Measurements from ENCODE around the gene NFS1. TPM values are rescaled to one million over a fixed set of nuclear protein-coding genes. Genes with fewer than 3 reads are reported as not detected.
A peak's percentile ranks its signal among the peaks of the same experiment; 100 is the strongest.

Gene NFS1
- total RNA-seq, 1 experiment from 2014 or later, result 44.6 TPM

GRCh38 chr20:35619196-35620095 lies 79.7 kb downstream of the NFS1 start:
- peak overlapping the region; percentile 100 for H3K27ac Mint-ChIP-seq (ENCODE audit: unreplicated experiment)
- H3K4me1 Mint-ChIP-seq (ENCODE audit: low read depth, unreplicated experiment), result peaks cover 45% of the 10 kb centered on the region
- intact Hi-C loops (cut with micrococcal nuclease; ENCODE audit: unreplicated experiment), result loop anchor here (2.0 to 5.0 kb wide), 4 partner anchors 43 to 263 kb away; partner anchors contain the start of genes CPNE1 and RBM12
- no TSS peak for BruUV-seq (replicated peaks)
- no peaks in the 10 kb centered on the region for H3K27me3 Mint-ChIP-seq (ENCODE audit: unreplicated experiment)
- peak; percentile 60 for TF ChIP-seq CTCF (IDR thresholded peaks at IDR 0.05; ENCODE audit: unreplicated experiment)
- peaks cover 88% of the 10 kb centered on the region for H3K36me3 Mint-ChIP-seq (ENCODE audit: insufficient read depth, unreplicated experiment)
- peak overlapping the region; percentile 94 for H3K4me3 Mint-ChIP-seq (ENCODE audit: low read depth, unreplicated experiment)
- CTCF ChIA-PET, result interaction anchor here (0.6 to 2.8 kb wide), 24 partner anchors 10 to 265 kb away, joined by 3 to 11 read pairs (median 4); partner anchors contain the start of genes CPNE1, RBM12 and RBM39
- H3K9me3 Mint-ChIP-seq (ENCODE audit: low read depth, unreplicated experiment), result no peaks in the 10 kb centered on the region
- peak; percentile 96 for DNase-seq

GRCh38 chr20:35618263-35619131 lies 80.7 kb downstream of the NFS1 start:
- intact Hi-C loops (cut with micrococcal nuclease; ENCODE audit: unreplicated experiment), result loop anchor here (2.0 to 5.0 kb wide), 4 partner anchors 44 to 264 kb away; partner anchors contain the start of genes CPNE1 and RBM12
- DNase-seq, result peak; percentile 54
- no TSS peak for BruUV-seq (replicated peaks)
- Mint-ChIP-seq H3K27me3 (ENCODE audit: unreplicated experiment) (no peaks in the 10 kb centered on the region), H3K4me3 (ENCODE audit: low read depth, unreplicated experiment) (peak overlapping the region; percentile 94), H3K9me3 (ENCODE audit: low read depth, unreplicated experiment) (no peaks in the 10 kb centered on the region), H3K4me1 (ENCODE audit: low read depth, unreplicated experiment) (peaks cover 49% of the 10 kb centered on the region), H3K36me3 (ENCODE audit: insufficient read depth, unreplicated experiment) (peaks cover 90% of the 10 kb centered on the region), H3K27ac (ENCODE audit: unreplicated experiment) (peak overlapping the region; percentile 100)
- CTCF ChIA-PET, result interaction anchor here (0.6 to 2.8 kb wide), 21 partner anchors 9 to 265 kb away, joined by 3 to 11 read pairs (median 4); partner anchors contain the start of genes CPNE1, RBM12 and RBM39
- TF ChIP-seq CTCF (IDR thresholded peaks at IDR 0.05; ENCODE audit: unreplicated experiment), result no peak

Other genes starting within 250 kb of the NFS1 start
- 49.0 and 61.0 TPM in 2 replicates for gene CEP250, start 243.8 kb downstream of the NFS1 start, total RNA-seq (2022)
- not detected in 2 replicates for gene C20orf173, start 169.7 kb downstream of the NFS1 start, total RNA-seq (2022)
- 392 and 411 TPM in 2 replicates for gene ERGIC3, start 157.3 kb downstream of the NFS1 start, total RNA-seq (2022)
- 7.7 and 15.9 TPM in 2 replicates for gene SPAG4, start 83.5 kb downstream of the NFS1 start, total RNA-seq (2022)
- gene CPNE1, start 34.5 kb downstream of the NFS1 start, total RNA-seq (2022), result 458 and 505 TPM in 2 replicates
- 125 and 133 TPM in 2 replicates for gene RBM12, start 34.5 kb downstream of the NFS1 start, total RNA-seq (2022)
- gene ROMO1, start 53 bp upstream of the NFS1 start, total RNA-seq (2022), result 230 and 267 TPM in 2 replicates
- 422 and 479 TPM in 2 replicates for gene RBM39, start 42.9 kb upstream of the NFS1 start, total RNA-seq (2022)
- 47.4 and 56.7 TPM in 2 replicates for gene PHF20, start 72.7 kb upstream of the NFS1 start, total RNA-seq (2022)

Measured in Calu3 (cell line).